ENCODE data around the gene CD200R1.

DNA sequence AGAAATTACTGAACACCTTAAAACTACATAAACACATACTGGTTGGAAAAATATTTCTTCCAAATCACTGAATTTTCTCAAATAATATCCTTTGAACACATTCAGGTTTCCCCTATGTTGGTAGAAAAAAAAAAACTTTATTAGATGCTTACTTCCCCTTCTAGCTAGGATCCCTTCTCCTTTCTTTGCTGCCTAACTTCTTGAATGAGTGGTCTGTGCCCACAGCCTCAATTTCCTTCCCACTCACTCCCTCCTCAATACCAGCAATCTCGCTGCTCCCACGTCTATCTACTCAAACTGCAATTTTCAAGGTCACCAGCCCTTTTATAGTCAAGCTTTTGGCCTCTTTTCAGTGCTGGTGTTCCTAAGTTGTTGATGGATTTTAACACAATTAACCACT is 8.3 kb downstream of the CD200R1 start:
- TF ChIP-seq CTCF (IDR thresholded peaks at IDR 0.05) (no peak), EZH2 (IDR thresholded peaks at IDR 0.05; ENCODE audit: borderline replicate concordance, insufficient read depth, low read depth, low read length, poor library complexity, severe bottlenecking) (no peak)
